ENCODE results near the gene CTSH. TPM values are rescaled to one million over a fixed set of nuclear protein-coding genes. Genes with fewer than 3 reads are reported as not detected.

CTSH gene
- total RNA-seq, 1 donor from 2014 or later = 52.6 TPM

DNA sequence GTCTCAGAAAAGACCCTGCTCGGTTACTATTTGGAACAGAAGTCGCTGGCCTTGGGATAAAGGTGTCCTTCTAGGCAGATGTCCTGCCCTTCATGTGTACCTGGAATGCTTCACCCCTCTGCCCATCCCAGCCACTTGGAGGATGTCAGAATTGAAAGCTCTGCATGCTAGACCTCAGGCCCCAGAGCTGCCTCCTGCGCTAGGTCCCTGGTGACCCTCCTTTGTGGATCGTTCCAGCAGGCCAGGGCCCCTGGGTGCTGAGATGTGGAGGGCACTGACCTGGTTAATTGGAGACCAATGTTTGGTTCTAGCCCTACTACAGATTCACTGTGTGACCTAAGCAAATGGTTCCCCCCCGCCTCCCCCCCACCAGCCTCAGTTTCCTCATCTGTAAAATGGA is 2.7 kb upstream of the CTSH start:
- DNase-seq = no peak
- no peaks in the 10 kb centered on the region for H3K27me3 ChIP-seq (ENCODE audit: low read depth)
- no peaks in the 10 kb centered on the region for H3K36me3 ChIP-seq
- no peak for TF ChIP-seq CTCF (IDR thresholded peaks at IDR 0.05; ENCODE audit: borderline replicate concordance)
- no peaks in the 10 kb centered on the region for H3K9me3 ChIP-seq (replicated peaks)
- intact Hi-C loops (cut with micrococcal nuclease) = no loop called here
- H3K4me3 ChIP-seq = no peak overlapping the region
- H3K27ac ChIP-seq (replicated peaks) = no peak overlapping the region
- peaks cover 53% of the 10 kb centered on the region for H3K4me1 ChIP-seq

- Histone ChIP-seq H3K9me3 (replicated peaks) (no peaks in the 10 kb centered on the region), H3K27ac (replicated peaks) (no peak overlapping the region), H3K27me3 (ENCODE audit: low read depth) (no peaks in the 10 kb centered on the region), H3K4me1 (peaks cover 43% of the 10 kb centered on the region), H3K4me3 (no peak overlapping the region), H3K36me3 (no peaks in the 10 kb centered on the region)
- no peak for DNase-seq
- no peak for TF ChIP-seq CTCF (IDR thresholded peaks at IDR 0.05; ENCODE audit: borderline replicate concordance)
- intact Hi-C loops (cut with micrococcal nuclease) = no loop called here
Measured at GRCh38 chr15:78946493-78946892, 1.6 kb upstream of the CTSH start.

- H3K27me3 ChIP-seq (ENCODE audit: low read depth) = no peaks in the 10 kb centered on the region
- no peaks in the 10 kb centered on the region for H3K36me3 ChIP-seq
- no peaks in the 10 kb centered on the region for H3K9me3 ChIP-seq (replicated peaks)
- peaks cover 35% of the 10 kb centered on the region for H3K4me1 ChIP-seq
- intact Hi-C loops (cut with micrococcal nuclease) = no loop called here
- H3K4me3 ChIP-seq = peak overlapping the region; percentile 87
- no peak for TF ChIP-seq CTCF (IDR thresholded peaks at IDR 0.05; ENCODE audit: borderline replicate concordance)
- H3K27ac ChIP-seq (replicated peaks) = peak overlapping the region; percentile 85
- no peak for DNase-seq
Measured at GRCh38 chr15:78944202-78944625, 632 bp downstream of the CTSH start.

GRCh38 chr15:78943692-78944091 is 1.2 kb downstream of the CTSH start:
- Histone ChIP-seq H3K4me1 (peaks cover 40% of the 10 kb centered on the region), H3K36me3 (no peaks in the 10 kb centered on the region), H3K27me3 (ENCODE audit: low read depth) (no peaks in the 10 kb centered on the region), H3K4me3 (peak overlapping the region; percentile 87), H3K27ac (replicated peaks) (peak overlapping the region; percentile 85), H3K9me3 (replicated peaks) (no peaks in the 10 kb centered on the region)
- TF ChIP-seq CTCF (IDR thresholded peaks at IDR 0.05; ENCODE audit: borderline replicate concordance) = no peak
- intact Hi-C loops (cut with micrococcal nuclease) = no loop called here
- no peak for DNase-seq

- Histone ChIP-seq H3K4me3 (no peak overlapping the region), H3K27me3 (ENCODE audit: low read depth) (no peaks in the 10 kb centered on the region), H3K9me3 (replicated peaks) (no peaks in the 10 kb centered on the region), H3K27ac (replicated peaks) (no peak overlapping the region), H3K4me1 (peaks cover 49% of the 10 kb centered on the region), H3K36me3 (peaks cover 3% of the 10 kb centered on the region)
- intact Hi-C loops (cut with micrococcal nuclease) = no loop called here
- TF ChIP-seq CTCF (IDR thresholded peaks at IDR 0.05; ENCODE audit: borderline replicate concordance) = no peak
- DNase-seq = no peak
Measured at GRCh38 chr15:78942741-78943140, 2.1 kb downstream of the CTSH start.
